ENCODE measurements around the gene ANKS1B.

ANKS1B gene

GRCh38 chr12:99128246-99128802 is 856.4 kb downstream of the ANKS1B start:
- DNase-seq (ENCODE audit: low read depth in 2 of 2) = no peak

- DNase-seq (ENCODE audit: low read depth in 2 of 2) = no peak
Observed at GRCh38 chr12:99122959-99123358, 861.8 kb downstream of the ANKS1B start.

DNA sequence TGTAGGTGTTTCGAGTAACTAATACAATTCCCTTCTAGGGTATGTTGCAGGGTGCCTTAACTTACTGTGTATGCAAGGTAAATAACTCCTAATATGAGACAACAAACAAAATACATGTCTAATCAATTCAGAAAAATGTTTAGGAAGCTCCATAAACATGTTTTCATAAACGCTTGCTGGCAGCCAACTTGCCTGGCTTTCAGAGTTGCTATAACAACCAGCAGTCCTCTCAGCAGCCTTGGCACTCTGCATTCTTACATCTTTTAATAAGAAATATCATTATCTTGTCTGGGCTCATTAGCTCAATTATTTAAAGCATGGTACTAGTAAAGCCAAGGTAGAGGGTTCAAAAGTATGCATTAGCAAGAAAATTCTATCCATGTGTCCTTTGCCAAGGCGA is 862.2 kb downstream of the ANKS1B start:
- DNase-seq (ENCODE audit: low read depth in 2 of 2) = no peak

- no peak for DNase-seq (ENCODE audit: low read depth in 2 of 2)
Observed at GRCh38 chr12:99121546-99121945, 863.2 kb downstream of the ANKS1B start.

DNA sequence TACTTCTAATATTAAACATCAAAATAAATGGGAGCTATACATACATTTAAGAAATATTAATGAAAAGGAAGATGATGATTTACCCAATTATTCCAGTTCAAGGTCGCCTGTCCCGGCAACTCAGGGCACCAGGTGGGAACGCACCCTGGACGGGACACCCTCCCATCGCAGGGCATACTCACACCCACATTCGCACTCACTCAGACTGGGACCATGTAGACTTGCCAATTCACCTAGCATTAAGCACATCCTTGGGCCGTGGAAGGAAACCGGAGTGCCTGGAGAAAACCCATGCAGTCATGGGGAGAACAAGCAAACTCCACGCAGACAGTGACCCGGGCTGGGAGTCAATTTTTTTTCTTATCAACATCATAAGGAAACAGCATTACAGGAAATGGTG is 864.8 kb downstream of the ANKS1B start:
- DNase-seq (ENCODE audit: low read depth in 2 of 2) = no peak

- no peak for DNase-seq (ENCODE audit: low read depth in 2 of 2)
Observed at GRCh38 chr12:99119449-99119848, 865.3 kb downstream of the ANKS1B start.

- no peak for DNase-seq (ENCODE audit: low read depth in 2 of 2)
Observed at GRCh38 chr12:99111600-99111999, 873.1 kb downstream of the ANKS1B start.

- no peak for DNase-seq (ENCODE audit: low read depth in 2 of 2)
Observed at GRCh38 chr12:99110868-99111267, 873.9 kb downstream of the ANKS1B start.

DNA sequence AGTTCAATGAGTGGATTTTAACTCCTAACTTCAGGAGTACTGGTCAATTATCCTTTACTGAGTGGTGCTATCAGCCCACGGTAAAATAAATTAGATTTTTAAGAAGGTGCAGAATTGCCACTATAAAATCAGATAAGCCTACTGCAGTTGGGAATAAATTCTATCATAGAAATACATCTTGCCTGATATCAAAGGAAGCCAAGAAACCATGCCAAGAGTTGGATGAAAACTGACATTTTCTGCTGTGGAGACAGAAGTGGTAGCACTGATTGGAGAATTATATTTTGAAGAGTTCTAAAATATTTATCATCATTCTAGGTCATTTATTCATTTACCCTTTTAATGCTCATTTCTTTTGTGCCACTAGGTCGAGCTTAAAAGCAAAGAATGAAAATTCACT is 874.5 kb downstream of the ANKS1B start:
- DNase-seq (ENCODE audit: low read depth in 2 of 2) = no peak

DNA sequence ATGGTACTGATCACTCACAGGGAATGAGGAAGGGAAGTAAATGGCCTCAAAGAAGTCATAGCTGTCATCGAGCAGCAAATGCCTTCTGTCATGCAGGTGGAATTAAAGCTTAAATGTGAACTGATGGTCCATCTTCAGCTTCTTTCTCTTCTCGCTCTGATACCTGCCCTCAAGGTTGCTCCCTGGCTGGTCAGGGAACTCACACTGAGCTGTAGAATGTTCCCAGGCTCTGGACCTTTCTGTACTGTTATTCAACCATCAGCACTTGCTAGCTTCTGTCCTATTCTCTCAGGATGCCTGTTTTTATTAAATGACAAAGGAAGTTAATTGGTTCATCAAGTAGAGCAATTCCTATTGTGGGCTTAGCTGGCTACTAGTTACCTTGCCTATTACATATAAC is 875.8 kb downstream of the ANKS1B start:
- no peak for DNase-seq (ENCODE audit: low read depth in 2 of 2)

- no peak for DNase-seq (ENCODE audit: low read depth in 2 of 2)
Observed at GRCh38 chr12:99099786-99100185, 885.0 kb downstream of the ANKS1B start.

- DNase-seq (ENCODE audit: low read depth in 2 of 2) = no peak
Observed at GRCh38 chr12:99097171-99097570, 887.6 kb downstream of the ANKS1B start.

GRCh38 chr12:99093166-99093565 is 891.6 kb downstream of the ANKS1B start:
- no peak for DNase-seq (ENCODE audit: low read depth in 2 of 2)

DNA sequence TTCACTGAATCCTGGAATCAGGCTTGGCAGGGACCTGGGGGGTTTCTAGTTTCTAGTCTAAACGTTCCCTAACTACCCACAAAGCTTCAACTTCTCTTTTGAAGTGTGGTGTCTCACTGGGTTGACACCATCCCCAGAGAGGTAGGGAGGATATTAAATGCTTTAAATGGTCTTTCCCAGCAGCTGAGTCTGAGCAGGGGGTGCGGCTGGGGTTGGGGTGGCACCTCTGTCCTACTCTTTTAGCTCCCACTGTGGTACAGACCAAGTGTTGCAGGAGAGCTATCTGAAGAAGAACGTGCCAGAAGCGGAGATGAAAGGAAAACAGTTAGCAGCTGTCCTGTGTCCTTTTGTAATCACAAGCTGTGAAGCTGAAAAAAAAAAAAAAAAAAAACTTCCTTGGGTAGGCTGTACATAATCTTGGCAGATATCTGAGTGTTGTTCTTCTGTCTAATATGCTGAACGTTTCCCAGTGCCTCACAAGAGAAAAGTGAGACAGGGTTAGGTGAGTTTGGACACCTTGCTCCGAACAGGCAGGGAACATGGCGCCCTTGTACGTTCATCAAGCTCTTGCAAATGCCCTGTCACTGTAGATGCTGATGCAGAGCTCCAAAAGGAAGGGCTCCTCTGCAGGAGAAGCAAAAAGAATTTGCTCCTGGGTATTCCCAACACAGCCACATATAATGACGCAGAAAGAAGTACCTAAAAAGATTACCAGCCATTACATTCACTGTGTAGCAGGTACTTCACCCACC is 892.5 kb downstream of the ANKS1B start:
- DNase-seq (ENCODE audit: low read depth in 2 of 2) = no peak

- DNase-seq (ENCODE audit: low read depth in 2 of 2) = no peak
Observed at GRCh38 chr12:99087278-99087677, 897.5 kb downstream of the ANKS1B start.

DNA sequence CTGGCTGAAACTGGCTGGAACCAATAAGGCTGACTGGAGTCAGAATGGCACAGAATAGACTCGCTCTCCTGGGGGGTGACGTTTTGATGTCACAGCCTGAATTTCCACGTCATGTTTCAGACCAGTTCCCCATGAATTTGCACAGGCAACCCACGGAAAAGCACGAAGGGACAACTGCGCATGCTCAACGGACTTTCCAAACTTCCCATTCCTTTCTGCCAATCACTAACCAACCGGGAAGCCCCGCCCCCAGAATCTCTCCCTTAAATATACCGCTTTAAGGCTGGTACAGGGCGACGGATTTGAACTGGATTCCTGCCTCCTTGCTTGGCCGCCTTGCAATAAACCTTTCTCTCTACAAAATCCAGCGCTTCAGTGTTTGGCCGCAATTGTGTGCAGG is 904.9 kb downstream of the ANKS1B start:
- DNase-seq (ENCODE audit: low read depth in 2 of 2) = no peak

GRCh38 chr12:99068993-99069747 is 915.6 kb downstream of the ANKS1B start:
- no peak for DNase-seq (ENCODE audit: low read depth in 2 of 2)

DNA sequence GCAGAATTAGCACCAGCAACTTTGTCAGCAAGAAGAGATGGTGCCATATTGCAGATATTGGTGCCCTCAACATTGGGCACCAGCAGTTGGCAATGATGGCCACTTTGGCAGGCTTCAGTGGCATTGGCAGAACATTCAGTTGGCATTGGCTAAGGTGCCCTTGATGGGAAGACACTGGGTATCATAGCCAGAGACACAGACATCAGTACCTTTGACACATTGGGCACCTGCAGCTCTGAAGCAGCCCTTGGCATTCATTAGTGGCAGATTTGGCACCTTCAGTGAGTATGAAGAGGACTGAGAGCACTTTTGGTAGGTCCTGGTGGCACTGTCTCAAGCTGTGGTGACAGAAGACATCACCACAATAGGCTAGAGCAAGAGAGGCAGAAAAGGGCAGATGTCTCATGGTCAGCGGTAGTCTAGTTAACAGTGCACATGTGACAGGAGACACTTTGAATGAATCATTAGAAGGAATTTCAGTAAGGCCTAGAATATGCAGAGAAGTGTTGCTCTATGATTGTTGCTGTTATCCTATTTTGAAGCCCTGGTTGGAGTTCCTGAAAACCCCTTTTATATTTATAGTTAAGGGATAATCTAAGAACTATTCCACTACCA is 917.5 kb downstream of the ANKS1B start:
- no peak for DNase-seq (ENCODE audit: low read depth in 2 of 2)

DNA sequence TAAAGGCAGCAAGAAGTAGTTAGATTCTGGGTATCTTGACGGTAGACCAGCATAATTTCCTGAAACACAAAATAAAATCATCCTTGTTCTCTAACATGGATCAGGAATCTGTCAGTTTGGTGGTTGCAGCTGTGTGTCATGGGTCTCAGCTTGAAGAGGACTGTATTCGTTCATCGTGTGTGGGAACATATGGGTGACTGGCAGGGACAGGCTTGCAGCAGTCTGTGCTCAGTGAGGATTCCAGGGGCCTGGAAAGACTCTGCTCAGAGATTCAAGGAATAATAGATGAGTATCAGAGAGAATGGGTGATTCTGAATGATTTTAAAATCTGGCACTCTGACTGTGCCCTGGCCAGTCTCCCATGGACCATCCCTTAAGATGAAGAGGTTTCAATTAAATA is 918.0 kb downstream of the ANKS1B start:
- DNase-seq (ENCODE audit: low read depth in 2 of 2) = no peak

- DNase-seq (ENCODE audit: low read depth in 2 of 2) = no peak
Observed at GRCh38 chr12:99063182-99063581, 921.6 kb downstream of the ANKS1B start.

GRCh38 chr12:99059824-99060511 is 924.8 kb downstream of the ANKS1B start:
- DNase-seq (ENCODE audit: low read depth in 2 of 2) = no peak

DNA sequence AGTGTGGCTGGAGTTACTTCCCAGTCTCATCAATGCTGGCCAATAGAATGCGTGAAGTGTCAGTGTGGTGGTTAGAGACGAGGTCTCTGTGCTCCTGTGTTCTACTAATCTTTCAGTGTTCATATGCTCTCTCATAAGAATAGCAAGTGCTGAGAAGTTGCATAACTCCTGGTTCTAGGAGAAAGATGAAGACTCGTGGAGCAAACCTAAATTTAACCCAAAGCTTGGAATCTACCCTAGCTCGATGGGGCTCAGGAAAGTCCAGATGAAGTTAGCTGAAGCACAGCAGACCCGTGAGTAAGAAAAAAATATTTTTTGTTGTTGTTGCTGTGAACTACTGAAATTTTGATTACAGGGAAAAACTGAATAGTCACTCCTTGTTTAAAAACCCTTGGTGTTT is 927.1 kb downstream of the ANKS1B start:
- no peak for DNase-seq (ENCODE audit: low read depth in 2 of 2)
